ENCODE measurements around the gene GPR152.

GPR152 gene

DNA sequence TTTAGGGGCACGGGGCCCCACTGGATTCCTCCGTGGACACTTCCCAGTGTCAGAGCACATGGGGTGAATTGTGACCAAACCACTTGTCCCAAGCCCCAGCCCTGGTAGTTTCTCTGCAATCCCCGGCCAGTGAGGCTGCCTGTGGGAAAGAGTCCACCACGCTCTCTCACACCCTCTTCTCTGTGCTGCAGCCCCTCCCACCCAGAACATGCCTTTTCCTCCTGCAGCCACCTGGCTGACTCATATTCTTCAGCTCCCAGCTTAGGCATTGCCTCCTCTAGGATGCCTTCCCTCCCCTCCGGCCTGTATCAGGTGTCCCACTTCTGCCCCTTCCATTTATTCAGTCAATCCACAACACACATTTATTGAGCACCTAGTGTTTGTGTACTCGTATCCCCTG is 29.6 kb downstream of the GPR152 start:
- peaks cover 30 to 51% of the 10 kb centered on the region in 2 donors for H3K4me1 Mint-ChIP-seq
- H3K4me3 Mint-ChIP-seq: peak overlapping the region in 1 of 2 donors; percentile 14
- H3K9me3 Mint-ChIP-seq: no peaks in the 10 kb centered on the region
- H3K36me3 Mint-ChIP-seq: peaks cover 0 to 5% of the 10 kb centered on the region in 2 donors
- H3K27me3 Mint-ChIP-seq: no peaks in the 10 kb centered on the region
- H3K27ac Mint-ChIP-seq: no peak overlapping the region
- no peak for DNase-seq
- ATAC-seq (replicated peaks): no peak

DNA sequence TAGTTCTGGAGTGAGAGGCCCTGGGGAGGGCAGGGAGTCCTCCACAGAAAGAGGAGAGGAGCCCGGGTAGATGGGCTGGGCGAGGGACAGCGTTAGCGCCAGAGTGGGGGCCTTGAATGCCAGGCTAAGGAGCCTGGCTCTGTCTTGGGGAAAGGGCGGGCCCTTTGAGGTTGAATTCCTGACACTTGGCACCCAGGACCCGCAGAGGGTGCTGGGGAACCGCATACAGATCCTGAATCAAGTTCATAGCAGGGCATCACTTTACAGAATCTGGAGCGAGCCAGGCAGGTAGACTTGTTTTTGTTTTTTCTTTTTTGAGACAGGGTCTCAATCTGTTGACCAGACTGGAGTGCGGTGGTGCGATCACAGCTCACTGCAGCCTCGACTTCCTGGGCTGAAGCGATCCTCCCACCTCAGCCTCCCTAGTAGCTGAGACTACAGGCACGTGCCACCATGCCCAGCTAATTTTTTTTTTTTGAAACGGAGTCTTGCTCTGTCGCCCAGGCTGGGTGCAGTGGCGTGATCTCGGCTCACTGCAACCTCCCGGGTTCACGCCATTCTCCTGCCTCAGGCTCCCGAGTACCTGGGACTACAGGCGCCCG is 31.0 kb downstream of the GPR152 start:
- Mint-ChIP-seq H3K4me3 (peak overlapping the region; percentile 78 to 80), H3K9me3 (no peaks in the 10 kb centered on the region), H3K27ac (peak overlapping the region; percentile 94), H3K27me3 (no peaks in the 10 kb centered on the region), H3K36me3 (peaks cover 0 to 5% of the 10 kb centered on the region in 2 donors), H3K4me1 (peaks cover 41 to 58% of the 10 kb centered on the region in 2 donors)
- DNase-seq (no peak), ATAC-seq (replicated peaks) (no peak)

DNA sequence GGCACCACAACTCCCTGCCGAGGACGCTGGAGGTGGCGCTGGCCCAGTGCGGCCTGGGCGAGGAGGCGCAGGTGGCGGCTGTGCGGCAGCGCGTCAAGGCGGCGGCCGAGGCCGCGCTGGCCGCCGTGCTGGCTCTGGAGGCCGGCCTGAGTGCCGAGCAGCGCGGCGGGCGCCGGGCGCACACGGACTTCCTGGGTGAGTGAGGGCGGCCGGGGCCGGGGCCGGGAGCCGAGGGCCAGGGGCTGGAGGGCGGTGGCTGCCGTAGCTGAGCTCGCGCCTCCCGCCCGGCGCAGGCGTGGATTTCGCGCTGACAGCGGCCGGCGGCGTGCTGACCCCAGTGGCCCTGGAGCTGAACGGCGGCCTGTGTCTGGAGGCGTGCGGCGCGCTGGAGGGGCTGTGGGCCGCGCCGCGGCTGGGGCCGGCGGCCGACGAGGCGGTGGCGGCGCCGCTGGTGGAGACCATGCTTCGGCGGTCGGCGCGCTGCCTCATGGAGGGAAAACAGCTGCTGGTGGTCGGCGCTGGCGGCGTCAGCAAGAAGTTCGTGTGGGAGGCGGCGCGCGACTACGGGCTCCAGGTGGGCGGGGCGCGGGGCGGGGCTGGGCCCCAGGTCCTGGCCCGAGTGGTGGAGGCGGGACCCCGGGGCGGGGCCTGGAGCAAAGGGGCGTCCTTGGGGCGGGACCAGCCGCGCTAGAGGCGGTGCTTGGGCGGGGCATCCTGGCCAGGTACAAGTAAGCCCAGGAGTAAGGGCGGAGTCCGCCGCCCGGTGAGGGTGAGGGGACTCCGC is 31.7 kb downstream of the GPR152 start:
- DNase-seq (peak; percentile 95), ATAC-seq (replicated peaks) (peak; percentile 87 to 89)
- peaks cover 48 to 62% of the 10 kb centered on the region in 2 donors for H3K4me1 Mint-ChIP-seq
- H3K27me3 Mint-ChIP-seq: no peaks in the 10 kb centered on the region
- no peaks in the 10 kb centered on the region for H3K9me3 Mint-ChIP-seq
- H3K36me3 Mint-ChIP-seq: peaks cover 0 to 5% of the 10 kb centered on the region in 2 donors
- H3K27ac Mint-ChIP-seq: peak overlapping the region; percentile 94
- peak overlapping the region; percentile 80 for H3K4me3 Mint-ChIP-seq

DNA sequence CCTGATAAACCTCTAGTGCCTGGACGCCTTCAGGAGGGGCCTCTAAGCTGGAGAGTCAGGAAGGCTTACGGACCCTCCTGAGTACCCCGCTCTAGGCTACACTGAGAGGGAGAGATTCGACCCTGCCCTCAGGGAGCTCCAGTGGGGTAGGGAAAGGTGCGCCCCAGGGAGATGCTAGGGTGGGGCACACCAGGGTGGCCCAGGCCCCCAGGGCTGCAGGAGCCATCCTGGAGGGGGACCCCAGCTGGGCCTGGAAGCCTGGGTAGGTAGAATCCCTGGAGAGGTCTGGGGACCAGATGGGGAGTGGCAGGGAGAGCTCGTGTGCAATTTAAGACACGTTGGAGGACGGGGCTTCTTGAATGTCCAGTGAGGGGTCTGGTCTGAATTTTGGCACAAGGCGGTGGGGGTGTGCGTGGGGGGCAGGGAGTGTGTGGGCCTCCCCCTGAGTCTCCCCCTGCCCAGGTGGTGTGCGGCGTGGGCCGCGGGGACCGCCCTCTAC is 32.3 kb downstream of the GPR152 start:
- no peaks in the 10 kb centered on the region for H3K27me3 Mint-ChIP-seq
- ATAC-seq (replicated peaks): no peak
- H3K36me3 Mint-ChIP-seq: peaks cover 0 to 5% of the 10 kb centered on the region in 2 donors
- H3K4me1 Mint-ChIP-seq: peaks cover 46 to 63% of the 10 kb centered on the region in 2 donors
- no peak for DNase-seq
- H3K4me3 Mint-ChIP-seq: peak overlapping the region; percentile 80
- H3K27ac Mint-ChIP-seq: peak overlapping the region; percentile 89
- no peaks in the 10 kb centered on the region for H3K9me3 Mint-ChIP-seq

DNA sequence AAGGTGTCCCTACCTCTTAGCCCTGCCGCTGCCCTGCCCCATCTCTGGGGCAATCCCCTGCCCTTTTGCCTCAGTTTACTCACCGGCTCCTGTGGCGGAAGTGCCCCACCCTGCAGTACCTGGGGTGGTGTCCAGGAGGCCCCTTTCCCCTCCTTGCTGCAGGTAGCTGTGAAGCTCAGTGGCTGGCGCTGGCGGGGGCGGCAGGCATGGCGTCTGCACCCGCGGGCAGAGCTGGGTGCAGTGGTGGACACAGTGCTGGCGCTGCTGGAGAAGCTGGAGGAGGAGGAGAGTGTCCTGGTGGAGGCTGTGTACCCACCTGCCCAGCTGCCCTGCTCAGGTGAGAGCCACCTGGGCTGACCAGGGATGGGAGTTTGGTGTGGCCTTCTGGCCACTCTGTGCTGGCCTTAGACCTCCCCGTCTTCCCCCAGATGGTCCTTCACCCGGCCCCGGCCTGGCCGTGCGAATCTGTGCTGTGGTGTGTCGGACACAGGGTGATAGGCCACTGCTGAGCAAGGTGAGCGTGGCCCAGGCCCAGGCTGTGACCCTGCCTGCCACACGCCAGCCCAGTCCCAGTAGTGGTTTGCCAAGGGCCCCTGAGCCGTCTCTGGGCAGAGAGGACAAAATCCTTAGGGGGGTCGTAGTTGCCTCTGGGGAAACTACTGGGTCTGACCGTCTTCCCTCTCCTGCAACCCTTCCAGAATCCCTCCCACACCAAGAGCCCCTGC is 33.0 kb downstream of the GPR152 start:
- H3K9me3 Mint-ChIP-seq: no peaks in the 10 kb centered on the region
- peaks cover 0 to under 1% of the 10 kb centered on the region in 2 donors for H3K36me3 Mint-ChIP-seq
- H3K4me1 Mint-ChIP-seq: peaks cover 47 to 69% of the 10 kb centered on the region in 2 donors
- DNase-seq (no peak), ATAC-seq (replicated peaks) (no peak)
- H3K4me3 Mint-ChIP-seq: peak overlapping the region; percentile 80
- no peaks in the 10 kb centered on the region for H3K27me3 Mint-ChIP-seq
- H3K27ac Mint-ChIP-seq: no peak overlapping the region

DNA sequence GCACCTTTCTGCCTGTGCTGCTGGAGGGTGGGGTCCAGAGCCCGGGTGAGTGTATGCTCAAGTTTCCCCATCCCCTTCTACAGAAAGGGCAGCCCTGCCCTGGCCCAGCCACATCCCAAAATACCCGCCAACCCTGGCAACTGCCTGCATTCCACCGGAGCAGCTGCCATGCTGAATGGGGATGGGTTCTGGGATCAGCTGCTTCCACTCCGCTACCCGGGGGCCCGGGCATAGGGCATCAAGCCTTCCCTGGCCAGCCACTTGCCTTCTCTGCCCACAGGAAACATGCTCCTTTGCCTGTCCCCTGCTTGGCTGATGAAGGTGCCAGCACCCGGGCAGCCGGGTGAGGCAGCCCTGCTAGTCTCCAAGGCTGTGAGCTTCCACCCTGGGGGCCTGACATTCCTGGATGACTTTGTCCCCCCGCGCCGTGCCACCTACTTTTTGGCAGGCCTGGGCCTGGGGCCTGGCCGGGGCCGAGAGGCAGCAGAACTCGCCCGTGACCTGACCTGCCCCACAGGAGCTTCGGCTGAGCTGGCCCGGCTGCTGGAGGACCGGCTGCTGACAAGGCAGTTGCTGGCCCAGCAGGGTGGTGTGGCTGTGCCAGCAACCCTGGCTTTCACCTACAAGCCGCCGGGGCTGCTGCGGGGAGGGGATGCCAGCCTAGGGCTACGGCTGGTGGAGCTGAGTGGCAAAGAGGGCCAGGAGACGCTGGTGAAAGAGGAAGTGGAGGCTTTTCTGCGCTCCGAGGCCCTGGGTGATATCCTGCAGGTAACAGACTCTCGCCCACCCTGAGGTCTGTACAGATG is 33.9 kb downstream of the GPR152 start:
- Mint-ChIP-seq H3K4me1 (peaks cover 47 to 75% of the 10 kb centered on the region in 2 donors), H3K27ac (peak overlapping the region; percentile 89), H3K4me3 (peak overlapping the region; percentile 62 to 69), H3K27me3 (no peaks in the 10 kb centered on the region), H3K9me3 (no peaks in the 10 kb centered on the region), H3K36me3 (no peaks in the 10 kb centered on the region)
- no peak for DNase-seq
- peak; percentile 43 to 46 for ATAC-seq (replicated peaks)

DNA sequence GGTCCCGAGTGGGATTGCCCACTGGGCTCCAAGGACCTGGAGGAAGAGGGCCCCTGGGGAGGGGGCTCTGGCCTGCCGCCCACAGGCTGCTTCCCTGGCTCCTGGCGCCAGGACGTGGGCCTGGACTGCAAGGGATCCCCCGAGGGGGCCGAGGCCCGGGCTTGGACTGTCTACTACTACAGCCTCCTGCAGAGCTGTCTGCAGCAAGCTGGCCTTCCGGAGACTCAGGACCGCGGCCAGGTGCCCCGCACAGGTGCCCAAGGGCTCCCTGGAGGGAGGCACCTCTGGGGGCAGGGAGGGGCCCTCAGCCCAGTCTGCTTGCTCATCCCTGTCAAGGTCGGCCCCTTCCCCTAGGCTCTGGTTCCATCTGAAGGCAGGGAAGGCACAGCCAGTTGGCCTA is 35.1 kb downstream of the GPR152 start:
- Mint-ChIP-seq H3K9me3 (no peaks in the 10 kb centered on the region), H3K4me1 (peaks cover 53 to 80% of the 10 kb centered on the region in 2 donors), H3K27me3 (no peaks in the 10 kb centered on the region), H3K36me3 (no peaks in the 10 kb centered on the region), H3K4me3 (no peak overlapping the region), H3K27ac (no peak overlapping the region)
- ATAC-seq (replicated peaks) (no peak), DNase-seq (no peak)

DNA sequence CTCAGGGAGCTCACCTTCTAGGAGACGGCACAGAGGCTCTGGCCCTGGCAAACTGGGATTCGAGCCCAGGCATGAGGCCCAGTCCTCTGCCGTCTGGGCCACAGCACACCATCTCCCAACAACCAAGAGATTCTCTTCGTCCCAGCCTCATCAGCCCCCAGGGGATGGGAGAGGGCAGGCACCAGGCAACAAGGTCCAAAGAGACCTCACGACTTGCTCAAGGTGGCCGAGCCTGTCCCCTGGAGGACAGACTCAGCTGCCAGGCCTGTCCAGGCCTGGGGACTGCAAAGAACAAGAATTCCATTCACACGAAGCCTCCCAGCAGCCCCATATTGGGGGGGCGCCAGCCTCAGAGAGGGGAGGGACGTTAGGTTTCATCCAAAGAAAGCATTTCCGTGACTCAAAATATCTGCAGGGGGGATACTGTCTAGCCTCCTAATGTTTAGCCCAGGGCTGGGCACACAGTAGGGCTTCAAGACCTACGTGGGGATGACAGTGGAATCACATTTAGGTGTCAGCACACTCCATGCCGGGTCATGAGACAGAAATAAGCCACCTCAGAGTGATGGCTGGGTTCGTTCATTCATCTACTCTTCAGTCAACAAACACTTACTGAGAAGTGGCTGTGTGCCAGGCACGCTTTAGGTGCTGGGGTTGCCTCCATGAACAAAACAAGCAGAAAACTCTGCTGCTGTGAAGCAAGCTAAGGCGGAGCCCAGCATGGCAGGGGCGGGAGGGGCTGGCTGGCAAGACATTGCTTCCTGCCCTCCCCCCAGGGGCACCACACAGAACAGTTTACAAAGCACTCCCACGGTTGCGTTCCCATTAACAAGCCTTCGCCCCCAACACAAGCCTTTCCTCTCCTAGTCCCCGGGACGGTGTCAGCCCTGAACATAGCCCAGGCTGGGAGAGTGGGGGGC is 35.9 kb downstream of the GPR152 start:
- DNase-seq (no peak), ATAC-seq (replicated peaks) (no peak)
- peak overlapping the region; percentile 70 to 81 for H3K4me3 Mint-ChIP-seq
- H3K9me3 Mint-ChIP-seq: no peaks in the 10 kb centered on the region
- H3K36me3 Mint-ChIP-seq: no peaks in the 10 kb centered on the region
- H3K4me1 Mint-ChIP-seq: peaks cover 60 to 88% of the 10 kb centered on the region in 2 donors
- H3K27me3 Mint-ChIP-seq: no peaks in the 10 kb centered on the region
- peak overlapping the region; percentile 75 for H3K27ac Mint-ChIP-seq

DNA sequence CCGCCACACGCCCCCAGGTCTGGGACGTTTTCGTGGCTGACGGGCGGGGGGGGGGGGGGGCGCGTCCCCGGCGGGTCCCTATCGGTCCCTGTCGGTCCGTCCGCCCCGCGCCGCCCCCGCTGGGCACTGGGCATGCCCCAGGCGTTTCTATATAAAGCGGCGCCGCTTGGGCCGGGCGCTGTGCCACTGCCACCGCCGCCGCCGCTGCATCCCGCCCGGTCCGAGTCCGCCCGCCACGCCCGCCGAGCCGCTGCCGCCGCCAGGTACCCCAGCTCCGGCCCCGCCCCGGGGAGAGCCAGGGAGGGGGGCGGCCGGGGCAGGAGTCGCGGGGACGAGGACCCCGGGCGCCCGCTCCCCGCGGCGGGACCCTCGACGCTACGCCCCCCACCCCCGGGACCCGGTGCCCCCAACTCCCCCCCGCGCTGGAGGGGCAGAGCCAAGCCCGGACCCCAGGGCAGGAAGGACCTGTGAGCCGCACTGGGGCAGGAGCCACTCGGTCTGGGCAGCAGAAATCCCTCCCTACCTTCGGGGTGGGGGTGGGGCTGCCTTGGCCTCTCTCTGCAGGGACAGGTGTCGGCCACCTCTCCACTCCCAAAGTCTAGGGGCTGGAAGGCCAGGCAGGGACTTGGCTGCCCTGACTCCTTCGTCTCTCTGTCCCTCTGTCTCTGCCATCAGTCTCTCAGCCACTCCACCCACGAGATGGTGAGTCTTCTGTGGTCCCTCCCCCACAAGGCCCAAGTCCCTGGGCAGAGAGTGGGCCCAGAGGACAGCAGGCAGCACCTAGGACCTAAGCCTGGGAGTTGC is 36.8 kb downstream of the GPR152 start, which contains the start of gene CARNS1:
Gene CARNS1 (plus strand): TSS at position 178 of the 804 bp plus-strand sequence. CDS start 522 bp downstream, at position 700.
- Mint-ChIP-seq H3K36me3 (no peaks in the 10 kb centered on the region), H3K4me1 (peaks cover 67 to 91% of the 10 kb centered on the region in 2 donors)

DNA sequence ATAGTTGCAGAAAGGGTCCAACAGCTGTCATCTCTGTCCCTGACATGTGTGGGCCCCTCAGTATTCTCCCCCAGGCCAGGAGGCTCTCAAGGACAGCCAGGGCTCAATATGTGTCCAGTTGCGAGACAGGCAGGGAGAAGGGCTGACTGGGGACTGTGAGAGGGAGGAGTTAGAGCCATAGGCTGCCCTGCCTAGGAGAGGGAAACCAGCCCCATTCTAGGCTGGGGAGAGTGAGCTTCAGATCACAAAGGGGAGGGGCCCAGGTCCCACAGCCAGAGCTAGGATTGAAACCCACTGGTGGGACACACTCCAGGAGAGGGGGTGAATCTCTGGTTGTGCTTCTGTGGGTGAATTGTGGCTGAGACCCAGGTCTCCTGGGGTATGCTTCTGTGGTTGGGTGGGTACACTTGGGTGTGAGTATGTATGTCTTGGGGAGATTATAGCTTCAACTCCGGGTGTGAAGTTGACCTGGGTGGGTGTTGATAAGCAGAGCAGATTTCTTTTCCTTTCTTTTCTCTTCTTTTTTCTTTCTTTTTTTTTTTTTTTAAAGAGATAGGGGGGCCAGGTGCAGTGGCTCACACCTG is 39.2 kb downstream of the GPR152 start:
- H3K4me3 Mint-ChIP-seq: no peak overlapping the region
- peaks cover 8 to 10% of the 10 kb centered on the region in 2 donors for H3K36me3 Mint-ChIP-seq
- DNase-seq: no peak
- H3K4me1 Mint-ChIP-seq: peaks cover 72 to 91% of the 10 kb centered on the region in 2 donors
- no peaks in the 10 kb centered on the region for H3K27me3 Mint-ChIP-seq
- H3K27ac Mint-ChIP-seq: peak overlapping the region; percentile 39
- no peaks in the 10 kb centered on the region for H3K9me3 Mint-ChIP-seq
- ATAC-seq (replicated peaks): no peak

More for the DNA sequence above, 36.8 kb downstream of the GPR152 start, which contains the start of gene CARNS1:
- Mint-ChIP-seq H3K27ac (peak within 1 kb of the TSS; percentile 75), H3K4me3 (peak within 1 kb of the TSS; percentile 79 to 82), H3K27me3 (no peaks in the 10 kb centered on the region), H3K9me3 (no peaks in the 10 kb centered on the region)
- DNase-seq (no peak), ATAC-seq (replicated peaks) (no peak)

DNA sequence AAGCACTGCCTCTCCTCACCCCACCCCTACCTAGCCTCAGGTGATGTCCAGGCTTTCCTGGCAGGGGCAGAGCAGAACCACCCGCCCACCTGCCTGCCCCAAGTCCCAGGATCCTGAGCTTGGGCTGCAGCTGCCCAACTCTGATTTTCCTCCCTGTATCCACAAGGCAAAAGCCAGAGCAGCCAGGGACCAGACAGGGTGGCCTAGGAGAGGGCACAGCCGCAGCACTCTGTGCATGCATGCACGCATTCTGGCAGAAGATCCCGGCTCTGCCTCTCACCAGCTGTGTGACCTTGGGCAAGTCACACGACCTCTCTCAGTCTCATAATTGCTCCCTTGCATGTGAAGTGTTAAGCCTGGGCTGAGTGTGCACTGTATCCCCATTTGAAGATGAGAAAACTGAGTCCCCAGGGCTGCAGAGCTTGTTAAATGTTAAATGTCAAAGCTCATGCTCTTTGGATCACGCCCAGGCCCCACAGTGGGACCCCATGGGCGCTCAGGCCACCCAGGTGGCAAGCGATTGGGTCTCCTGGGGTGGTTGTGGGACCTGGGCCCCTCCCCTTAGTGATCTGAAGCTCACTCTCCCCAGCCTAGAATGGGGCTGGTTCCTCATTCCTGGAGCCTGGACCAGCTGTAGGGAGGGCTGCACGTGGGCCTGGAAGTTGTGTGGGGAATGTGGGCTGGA is 39.9 kb downstream of the GPR152 start:
- DNase-seq: no peak
- Mint-ChIP-seq H3K27me3 (no peaks in the 10 kb centered on the region), H3K4me3 (peak overlapping the region; percentile 25 to 37), H3K4me1 (peaks cover 73 to 91% of the 10 kb centered on the region in 2 donors), H3K9me3 (no peaks in the 10 kb centered on the region), H3K36me3 (peaks cover 10 to 16% of the 10 kb centered on the region in 2 donors), H3K27ac (peak overlapping the region; percentile 39)
- ATAC-seq (replicated peaks): peak in 1 of 2 donors; percentile 3

Data from stimulated activated naive B cell treated with anti-CD40 and anti-IgM and Interleukin-4, amounts not matched to agents 10 μg/mL and 1 μg/mL and 100 μg/mL, for 72 hours (primary cell).